HEK293T (cell line): ENCODE data around the gene RTN4IP1.

Source experiments
- ARNT ChIP-seq: fragments of 450-650 bp; IDR thresholded peaks from 2 replicates; pipeline ENCODE4 v1.6.1; 2017; ENCODE audit warnings: mild to moderate bottlenecking
- CTBP1 ChIP-seq: fragments of 450-650 bp; IDR thresholded peaks from 2 replicates; pipeline ENCODE4 v1.6.1; 2016; ENCODE audit warnings: borderline replicate concordance
- ELF4 ChIP-seq: fragments of 450-650 bp; IDR thresholded peaks from 2 replicates; pipeline ENCODE4 v1.6.1; 2017; ENCODE audit warnings: antibody characterized with exemption
- FOXA1 ChIP-seq: fragments of 450-650 bp; IDR thresholded peaks from 2 replicates; pipeline ENCODE4 v1.6.1; 2016; ENCODE audit warnings: mild to moderate bottlenecking
- TARDBP ChIP-seq: fragments of 450-650 bp; IDR thresholded peaks from 2 replicates; pipeline ENCODE4 v1.6.1; 2016

GRCh38 chr6:106540432-106540831, 88.9 kb downstream of the RTN4IP1 start:
- no peak for TF ChIP-seq ELF4
- no peak for TF ChIP-seq TARDBP
- TF ChIP-seq FOXA1 = no peak
- no peak for TF ChIP-seq ARNT
- TF ChIP-seq CTBP1 = no peak
